HAP-1 (cell line): ENCODE results near the gene JAG2.

Experiments used
- DNase-seq, 2 experiments: peaks; one replicate each; pipeline ENCODE4 v3.0.0-alpha.2; 2016 to 2020; ENCODE audit warnings: low spot score in 2 of 2
- H3K27me3 ChIP-seq: fragments of 250-450 bp; sonication (Bioruptor Pico); 2 replicates; pipeline ENCODE4 v1.5.1; 2020; ENCODE audit warnings: low read depth, mild to moderate bottlenecking, moderate library complexity
- H3K36me3 ChIP-seq: fragments of 250-450 bp; sonication (Bioruptor Pico); replicated peaks from 2 replicates; pipeline ENCODE4 v1.5.1; 2020; ENCODE audit warnings: mild to moderate bottlenecking
- H3K4me1 ChIP-seq: fragments of 250-450 bp; sonication (Bioruptor Pico); 2 replicates; pipeline ENCODE4 v1.5.1; 2020; ENCODE audit warnings: mild to moderate bottlenecking
- H3K4me3 ChIP-seq: fragments of 250-450 bp; sonication (Bioruptor Pico); 2 replicates; pipeline ENCODE4 v1.5.1; 2020; ENCODE audit warnings: mild to moderate bottlenecking, moderate library complexity
- H3K9me3 ChIP-seq: fragments of 250-450 bp; sonication (Bioruptor Pico); 2 replicates; pipeline ENCODE4 v1.5.1; 2020; ENCODE audit warnings: mild to moderate bottlenecking, moderate library complexity
- in situ Hi-C: fragments of 300-500 bp; cut with MboI; formaldehyde crosslinking; loops from 3 replicates; pipeline ENCODE4 v1.14.3; 2020; ENCODE audit warnings: low sequenced_read_pairs, inconsistent platforms, mixed read lengths

The JAG2 gene

DNA sequence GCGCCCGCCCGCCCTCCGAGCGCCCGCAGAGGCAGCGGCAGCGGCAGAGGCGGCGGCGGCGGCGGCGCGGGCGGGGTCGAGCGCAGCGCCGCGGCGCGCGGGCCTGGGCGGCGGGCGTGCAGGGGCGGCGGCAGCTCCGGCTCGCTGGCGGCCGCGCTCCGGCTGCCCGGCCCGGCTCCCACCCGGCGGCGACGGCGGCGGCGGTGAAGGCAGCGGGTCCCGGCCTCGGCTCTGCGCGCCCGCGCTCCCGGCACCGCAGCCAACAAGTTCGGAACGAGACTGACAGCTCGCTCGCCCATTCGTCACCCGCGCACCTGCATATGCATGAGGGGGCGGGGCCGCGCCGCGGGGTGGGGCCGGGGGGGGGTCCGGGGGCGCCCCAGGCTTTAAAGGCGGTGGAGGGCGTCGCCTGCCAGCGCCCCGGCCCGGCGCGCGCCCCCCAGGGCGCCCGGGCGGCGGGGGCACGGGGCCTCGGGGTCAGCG, at the start of gene JAG2:
Gene JAG2 (minus strand): TSS at position 281 of the 483 bp plus-strand sequence. CDS start 356 bp downstream, outside the sequence.
- Histone ChIP-seq H3K9me3 (no peaks in the 10 kb centered on the region), H3K27me3 (no peaks in the 10 kb centered on the region), H3K4me3 (peak within 1 kb of the TSS; percentile 51), H3K4me1 (peaks cover 6% of the 10 kb centered on the region), H3K36me3 (peaks cover 15% of the 10 kb centered on the region)
- in situ Hi-C loops = no loop called here
- peak; percentile 62 to 80 for DNase-seq

DNA sequence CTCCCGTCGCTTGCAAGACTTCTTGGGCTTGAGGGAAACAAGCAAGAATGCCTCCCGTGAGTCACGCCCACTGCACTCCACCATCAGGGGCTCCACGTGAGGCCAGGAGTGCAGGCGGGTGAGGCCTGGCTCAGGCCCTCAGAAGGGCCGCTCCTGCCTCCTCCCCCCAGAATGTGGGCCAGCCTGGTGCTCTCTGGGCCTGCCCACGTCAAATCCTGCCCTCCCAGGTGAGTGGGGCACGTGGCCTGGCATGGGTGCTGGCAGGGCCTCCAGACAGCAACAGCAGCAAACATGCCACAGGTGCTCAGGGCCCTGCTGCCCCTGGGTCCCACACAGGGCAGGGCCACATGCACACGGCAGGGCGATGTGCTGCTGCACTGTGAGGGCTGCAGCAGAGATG, 49.2 kb upstream of the JAG2 start:
- Histone ChIP-seq H3K4me1 (no peaks in the 10 kb centered on the region), H3K27me3 (no peaks in the 10 kb centered on the region), H3K9me3 (no peaks in the 10 kb centered on the region), H3K36me3 (peaks cover 21% of the 10 kb centered on the region), H3K4me3 (no peak overlapping the region)
- in situ Hi-C loops = no loop called here
- no peak for DNase-seq

GRCh38 chr14:105216490-105217247, 48.1 kb upstream of the JAG2 start:
- H3K36me3 ChIP-seq = peaks cover 21% of the 10 kb centered on the region
- H3K4me1 ChIP-seq = no peaks in the 10 kb centered on the region
- H3K9me3 ChIP-seq = no peaks in the 10 kb centered on the region
- H3K27me3 ChIP-seq = no peaks in the 10 kb centered on the region
- in situ Hi-C loops = no loop called here
- H3K4me3 ChIP-seq = no peak overlapping the region
- DNase-seq = no peak

GRCh38 chr14:105215602-105216001, 47.0 kb upstream of the JAG2 start:
- H3K9me3 ChIP-seq = no peaks in the 10 kb centered on the region
- DNase-seq = no peak
- in situ Hi-C loops = no loop called here
- H3K36me3 ChIP-seq = peaks cover 16% of the 10 kb centered on the region
- no peaks in the 10 kb centered on the region for H3K27me3 ChIP-seq
- H3K4me3 ChIP-seq = no peak overlapping the region
- H3K4me1 ChIP-seq = no peaks in the 10 kb centered on the region

- Histone ChIP-seq H3K36me3 (peaks cover 13% of the 10 kb centered on the region), H3K4me1 (no peaks in the 10 kb centered on the region), H3K4me3 (no peak overlapping the region), H3K27me3 (no peaks in the 10 kb centered on the region), H3K9me3 (no peaks in the 10 kb centered on the region)
- no peak for DNase-seq
- in situ Hi-C loops = no loop called here
These were observed 45.8 kb upstream of the JAG2 start for GRCh38 chr14:105214324-105214915.

GRCh38 chr14:105213361-105213760, 44.8 kb upstream of the JAG2 start:
- Histone ChIP-seq H3K36me3 (peaks cover 3% of the 10 kb centered on the region; the same call in 1 of the 2 replicates), H3K9me3 (no peaks in the 10 kb centered on the region), H3K4me1 (no peaks in the 10 kb centered on the region), H3K27me3 (no peaks in the 10 kb centered on the region), H3K4me3 (no peak overlapping the region)
- in situ Hi-C loops = no loop called here
- no peak for DNase-seq

DNA sequence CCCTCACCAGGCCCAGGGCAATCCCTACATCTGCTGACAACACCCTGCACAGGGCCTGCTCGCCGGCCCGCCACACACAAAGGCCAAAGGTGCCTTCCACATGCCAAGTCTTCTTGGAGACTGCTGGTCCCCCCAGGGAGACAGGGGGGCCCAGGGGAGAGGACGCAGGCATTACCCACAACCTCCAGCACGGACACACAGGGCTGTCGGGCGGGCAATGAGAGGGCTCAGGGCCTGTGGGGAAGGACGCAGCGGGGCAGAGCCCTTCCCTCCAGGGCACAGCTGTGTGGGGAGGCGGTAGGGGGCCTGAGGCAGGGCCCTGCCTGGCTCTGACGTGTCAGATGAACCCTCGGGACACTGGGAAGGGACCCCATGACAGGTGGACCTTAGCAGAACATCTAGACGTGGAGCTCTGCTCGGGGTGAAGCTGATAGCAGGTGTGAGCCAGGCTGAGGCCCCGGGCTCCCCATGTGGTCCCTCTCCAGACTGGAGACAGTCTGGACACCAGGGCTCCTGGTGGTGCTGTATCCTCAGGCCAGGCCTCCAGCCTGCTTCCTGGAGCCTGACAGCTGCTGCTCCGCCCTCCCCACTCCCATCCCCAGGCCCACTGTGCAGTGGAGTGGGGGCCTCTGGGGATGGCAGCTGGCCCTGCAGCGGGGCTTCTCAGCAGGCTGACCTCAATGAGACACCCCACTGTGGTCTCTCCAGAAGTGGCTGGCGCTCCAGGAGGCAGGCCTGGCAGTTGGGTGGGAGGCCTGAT, 44.1 kb upstream of the JAG2 start:
- no peaks in the 10 kb centered on the region for H3K4me1 ChIP-seq
- no peaks in the 10 kb centered on the region for H3K27me3 ChIP-seq
- in situ Hi-C loops = no loop called here
- H3K4me3 ChIP-seq = no peak overlapping the region
- no peaks in the 10 kb centered on the region for H3K9me3 ChIP-seq
- H3K36me3 ChIP-seq = peaks cover 3% of the 10 kb centered on the region; the same call in 1 of the 2 replicates
- no peak for DNase-seq

DNA sequence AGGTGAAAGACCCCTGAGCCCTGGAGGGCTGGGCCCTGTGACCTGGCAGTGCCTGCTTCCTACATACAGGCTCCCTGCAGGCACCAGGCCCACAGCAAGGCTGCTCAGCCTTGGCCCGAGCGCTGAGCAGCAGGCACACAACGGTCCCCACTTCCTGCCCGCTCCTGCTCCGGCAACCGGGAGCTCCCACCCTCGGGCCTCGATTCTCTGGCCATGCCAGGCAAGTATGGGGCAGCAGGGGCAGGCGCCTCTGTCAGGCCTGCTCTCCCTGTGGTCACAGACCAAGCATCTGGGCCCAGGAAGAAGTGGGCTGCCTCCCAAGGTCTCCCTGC, 43.1 kb upstream of the JAG2 start:
- Histone ChIP-seq H3K27me3 (no peaks in the 10 kb centered on the region), H3K4me3 (no peak overlapping the region), H3K4me1 (no peaks in the 10 kb centered on the region), H3K9me3 (no peaks in the 10 kb centered on the region), H3K36me3 (peaks cover 3% of the 10 kb centered on the region; the same call in 1 of the 2 replicates)
- in situ Hi-C loops = no loop called here
- DNase-seq = no peak

DNA sequence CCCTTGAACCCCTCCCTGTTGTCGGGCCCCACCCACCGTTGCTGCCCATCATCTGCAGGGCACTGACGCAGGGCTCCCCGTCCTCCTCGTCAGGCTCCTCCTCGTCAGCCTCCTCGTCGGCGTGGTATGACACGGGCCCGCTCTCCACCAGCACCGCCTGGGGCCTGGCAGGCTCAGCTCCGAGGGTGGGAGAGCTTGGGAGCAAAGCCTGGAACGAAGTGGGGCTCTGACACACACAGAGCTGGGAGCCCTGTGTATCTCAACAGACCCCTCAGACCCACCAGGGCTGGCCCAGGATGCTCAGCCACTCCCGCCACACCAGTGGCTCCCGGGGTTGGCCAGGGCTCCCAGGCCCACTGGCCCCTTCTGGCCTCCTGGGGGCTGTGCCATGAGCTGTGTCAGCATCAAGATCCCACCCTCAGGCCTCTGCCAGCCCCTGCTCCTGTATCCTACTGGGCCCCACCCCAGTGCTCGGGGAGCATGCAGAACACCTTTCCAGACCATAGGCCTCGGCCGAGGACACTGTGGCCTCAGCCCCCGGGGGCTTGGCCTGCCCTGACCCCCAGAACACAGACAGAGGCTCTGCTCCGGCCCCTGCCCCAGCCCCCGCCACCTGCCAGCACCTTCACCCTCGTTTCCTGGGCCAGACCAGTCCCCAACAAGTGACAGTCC, 42.6 kb upstream of the JAG2 start:
- DNase-seq = no peak

DNA sequence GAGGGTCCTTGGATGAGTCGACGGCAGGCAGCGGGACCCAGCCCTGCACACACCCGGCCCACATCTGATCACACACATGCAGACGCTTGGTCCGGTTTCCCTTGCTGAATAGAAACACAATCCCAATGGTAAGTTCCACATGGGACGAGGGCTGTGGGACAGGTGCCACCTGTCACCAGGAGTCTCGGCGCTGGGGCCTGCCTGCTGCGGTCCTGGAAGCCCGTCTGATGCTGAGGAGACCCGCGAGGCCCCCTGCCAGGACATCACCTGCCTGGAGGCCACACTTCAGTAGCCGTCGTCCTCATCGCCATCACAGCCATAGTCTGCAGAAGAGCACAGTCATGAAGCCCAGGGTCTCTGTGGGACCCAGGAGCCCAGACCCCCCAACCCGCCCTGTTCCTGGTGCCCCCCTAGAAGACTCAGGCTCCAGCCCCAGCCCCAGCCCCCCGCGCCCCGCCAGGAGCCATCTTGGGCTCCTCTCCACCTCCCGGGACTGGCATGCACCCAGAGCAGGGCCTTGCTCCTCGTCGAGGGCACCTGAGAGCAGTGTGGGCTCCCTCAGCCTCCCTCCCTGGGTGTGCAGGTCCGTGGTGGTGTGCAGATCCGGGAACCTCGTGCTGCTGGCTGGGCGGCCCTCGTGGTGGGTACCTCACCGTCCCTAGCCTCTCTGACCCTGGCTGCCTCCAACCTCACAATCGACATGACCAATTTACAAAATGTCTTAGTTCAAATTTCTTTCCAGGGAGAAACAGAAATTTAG, 41.9 kb upstream of the JAG2 start:
- H3K36me3 ChIP-seq = peaks cover 3% of the 10 kb centered on the region; the same call in 1 of the 2 replicates
- no peak for DNase-seq
- H3K27me3 ChIP-seq = no peaks in the 10 kb centered on the region
- no peaks in the 10 kb centered on the region for H3K9me3 ChIP-seq
- no peak overlapping the region for H3K4me3 ChIP-seq
- H3K4me1 ChIP-seq = no peaks in the 10 kb centered on the region
- in situ Hi-C loops = no loop called here

More for the DNA sequence above, 42.6 kb upstream of the JAG2 start:
- no peaks in the 10 kb centered on the region for H3K27me3 ChIP-seq
- in situ Hi-C loops = no loop called here
- H3K9me3 ChIP-seq = no peaks in the 10 kb centered on the region
- H3K4me1 ChIP-seq = no peaks in the 10 kb centered on the region
- H3K36me3 ChIP-seq = peaks cover 3% of the 10 kb centered on the region; the same call in 1 of the 2 replicates
- no peak overlapping the region for H3K4me3 ChIP-seq

GRCh38 chr14:105209646-105210045, 41.1 kb upstream of the JAG2 start:
- H3K4me1 ChIP-seq = no peaks in the 10 kb centered on the region
- peaks cover 3% of the 10 kb centered on the region; the same call in 1 of the 2 replicates for H3K36me3 ChIP-seq
- in situ Hi-C loops = no loop called here
- no peaks in the 10 kb centered on the region for H3K9me3 ChIP-seq
- no peaks in the 10 kb centered on the region for H3K27me3 ChIP-seq
- no peak overlapping the region for H3K4me3 ChIP-seq
- DNase-seq = no peak

- in situ Hi-C loops = no loop called here
- Histone ChIP-seq H3K4me1 (no peaks in the 10 kb centered on the region), H3K4me3 (no peak overlapping the region), H3K36me3 (peaks cover 3% of the 10 kb centered on the region; the same call in 1 of the 2 replicates), H3K27me3 (no peaks in the 10 kb centered on the region), H3K9me3 (no peaks in the 10 kb centered on the region)
- no peak for DNase-seq
These were observed 40.5 kb upstream of the JAG2 start for GRCh38 chr14:105209091-105209490.

DNA sequence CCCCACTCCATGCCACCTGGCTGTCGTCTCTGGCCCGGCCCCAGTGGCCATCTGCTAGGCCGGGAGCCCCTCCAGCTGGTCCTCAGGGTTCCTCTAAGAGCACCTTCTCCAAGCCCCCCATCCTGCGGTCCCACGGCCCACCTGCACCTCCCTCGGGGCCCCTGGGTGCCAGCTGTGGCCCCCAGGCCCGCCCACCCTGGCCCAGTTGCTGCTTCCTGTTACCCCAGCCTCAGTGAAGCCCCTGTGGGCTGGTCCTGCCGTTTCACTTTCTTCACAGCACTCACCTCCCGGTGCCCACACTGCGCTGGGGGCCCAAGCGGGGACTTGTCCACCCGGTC, 40.1 kb upstream of the JAG2 start:
- no peaks in the 10 kb centered on the region for H3K27me3 ChIP-seq
- no peak overlapping the region for H3K4me3 ChIP-seq
- peaks cover 3% of the 10 kb centered on the region; the same call in 1 of the 2 replicates for H3K36me3 ChIP-seq
- H3K4me1 ChIP-seq = no peaks in the 10 kb centered on the region
- no peak for DNase-seq
- H3K9me3 ChIP-seq = no peaks in the 10 kb centered on the region
- in situ Hi-C loops = no loop called here
